Hematopoietic multipotent progenitor cell treated with erythropoietin and hydrocortisone succinate and interleukin-3 and kit ligand, for 8 days (in vitro differentiated cells): Measurements from ENCODE around the gene HCN3.
A peak's percentile ranks its signal among the peaks of the same experiment; 100 is the strongest.
"Not testable (repeated sequence)": the region's sequence is repeated elsewhere in the genome, so short reads cannot be mapped to it uniquely, and the experiment has no call there.

Source experiments
- DNase-seq: peaks from one replicate; pipeline ENCODE4 v3.0.0-alpha.2; 2015

Gene HCN3

GRCh38 chr1:155318082-155318481 lies 40.8 kb downstream of the HCN3 start:
- no peak for DNase-seq

GRCh38 chr1:155319536-155319935 lies 42.3 kb downstream of the HCN3 start:
- no peak for DNase-seq

GRCh38 chr1:155320252-155320651 lies 43.0 kb downstream of the HCN3 start:
- no peak for DNase-seq

GRCh38 chr1:155320661-155321617 lies 43.7 kb downstream of the HCN3 start, which contains the start of gene RUSC1:
Gene RUSC1, plus strand, starts transcription at chr1:155320894. Its CDS starts 880 bp downstream, at chr1:155321774.
- peak; percentile 80 for DNase-seq

GRCh38 chr1:155321639-155322503 lies 44.6 kb downstream of the HCN3 start:
- DNase-seq = no peak

GRCh38 chr1:155322571-155322952 lies 45.3 kb downstream of the HCN3 start:
- no peak for DNase-seq

GRCh38 chr1:155322953-155323728 lies 45.9 kb downstream of the HCN3 start:
- peak; percentile 83 for DNase-seq

- DNase-seq = peak; percentile 89
Observed at GRCh38 chr1:155323729-155324036, 46.4 kb downstream of the HCN3 start.

GRCh38 chr1:155324037-155324716 lies 46.9 kb downstream of the HCN3 start:
- DNase-seq = peak; percentile 96

GRCh38 chr1:155324717-155325602 lies 47.7 kb downstream of the HCN3 start:
- DNase-seq = peak; percentile 49

- no peak for DNase-seq
Observed at GRCh38 chr1:155325603-155325893, 48.3 kb downstream of the HCN3 start.

GRCh38 chr1:155326020-155326526 lies 48.8 kb downstream of the HCN3 start:
- DNase-seq = no peak

GRCh38 chr1:155326631-155327037 lies 49.4 kb downstream of the HCN3 start:
- DNase-seq = no peak

- no peak for DNase-seq
Observed at GRCh38 chr1:155327981-155328380, 50.7 kb downstream of the HCN3 start.

- DNase-seq = not testable (repeated sequence)
Observed at GRCh38 chr1:155328856-155329255, 51.6 kb downstream of the HCN3 start.

- no peak for DNase-seq
Observed at GRCh38 chr1:155329980-155330598, 52.8 kb downstream of the HCN3 start.

- DNase-seq = no peak
Observed at GRCh38 chr1:155334962-155335361, 57.7 kb downstream of the HCN3 start.
